GM19043 (cell line): ENCODE data around the gene BARD1.
A peak's percentile ranks its signal among the peaks of the same experiment; 100 is the strongest.
"Not testable (repeated sequence)": the region's sequence is repeated elsewhere in the genome, so short reads cannot be mapped to it uniquely, and the experiment has no call there.

Experiments
- ATAC-seq: cut with Tn5 transposase; IDR thresholded peaks from one replicate; pipeline ENCODE4 v1.9.1; 2021; ENCODE audit warnings: low read depth; ENCODE audit not compliant: unreplicated experiment

The BARD1 gene

DNA sequence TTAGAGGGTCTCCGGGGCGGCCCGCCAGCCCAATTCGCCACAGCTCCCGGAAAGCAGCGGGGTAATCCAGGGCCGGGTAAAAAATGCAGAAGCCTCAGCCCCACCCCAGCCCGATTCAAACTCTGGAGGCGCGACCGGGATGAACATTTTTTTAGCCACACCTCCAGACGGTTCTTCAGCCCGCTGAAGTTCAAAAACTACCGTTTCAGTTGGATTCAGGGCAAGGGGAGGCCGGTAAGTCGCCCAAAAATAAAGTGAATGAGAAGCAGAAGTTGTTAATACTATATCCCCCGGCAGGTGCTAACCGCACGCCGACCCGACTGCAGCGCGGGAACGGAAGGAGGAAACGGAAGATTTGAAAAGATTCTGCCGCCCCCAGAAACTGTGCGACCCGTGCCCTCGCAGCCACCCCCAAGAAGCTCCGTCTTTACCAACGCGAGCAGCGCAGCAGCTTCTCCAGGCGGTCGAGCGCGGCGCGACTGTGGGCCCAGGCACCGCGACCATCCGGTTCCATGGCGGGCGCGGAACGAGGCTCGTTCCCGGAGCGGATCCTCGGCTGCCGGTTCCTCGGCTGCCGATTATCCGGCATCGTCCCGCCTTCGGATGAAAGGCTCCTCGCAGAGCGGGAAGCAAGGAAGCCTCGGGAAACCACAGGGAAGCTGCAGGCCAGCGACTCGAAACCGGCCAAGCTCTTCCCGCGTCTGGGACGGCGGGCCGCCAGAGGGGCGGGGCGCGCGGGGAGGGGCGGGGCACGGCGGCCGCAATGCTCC, at the start of gene BARD1:
Gene BARD1 (minus strand): TSS at position 703 of the 770 bp plus-strand sequence. CDS start 114 bp downstream, at position 589.
- peak; percentile 18 for ATAC-seq

DNA sequence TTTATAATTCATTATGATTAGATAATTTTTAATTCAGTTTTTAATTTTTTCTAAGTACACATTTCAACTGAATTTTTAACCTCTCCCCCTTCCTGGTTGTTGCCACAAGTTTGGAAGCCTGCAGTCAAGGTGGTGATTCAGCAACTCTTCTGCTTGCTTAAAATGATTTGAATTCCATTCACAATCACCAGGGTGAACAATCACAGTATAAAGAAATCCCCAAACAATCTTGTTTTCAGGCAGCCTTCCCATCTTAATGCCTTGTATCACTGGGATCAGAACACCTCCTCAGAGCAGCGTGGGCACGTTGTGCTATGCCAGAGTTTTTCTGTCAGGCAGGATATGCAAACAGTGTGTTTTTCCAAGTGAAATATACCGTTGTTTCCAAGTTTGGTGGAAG, 46.7 kb upstream of the BARD1 start:
- ATAC-seq, result no peak

DNA sequence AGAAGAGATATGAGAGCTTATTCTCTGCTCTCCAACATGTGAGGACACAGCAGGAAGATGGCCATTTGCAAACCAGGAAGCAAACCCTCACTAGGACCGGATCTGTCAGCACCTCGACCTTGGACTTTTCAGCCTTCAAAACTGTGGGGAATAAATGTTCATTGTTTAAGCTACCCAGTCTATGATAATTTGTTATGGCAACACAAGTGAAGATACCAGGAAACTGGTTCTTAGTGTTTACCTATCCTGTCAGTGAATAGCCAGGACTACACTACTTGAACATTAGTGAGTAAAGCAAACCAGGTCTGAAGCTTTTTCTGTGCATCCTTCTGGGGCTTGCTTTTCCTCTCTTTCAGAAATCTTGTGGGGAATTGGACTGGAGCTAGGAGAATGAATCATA, 44.4 kb upstream of the BARD1 start:
- no peak for ATAC-seq

DNA sequence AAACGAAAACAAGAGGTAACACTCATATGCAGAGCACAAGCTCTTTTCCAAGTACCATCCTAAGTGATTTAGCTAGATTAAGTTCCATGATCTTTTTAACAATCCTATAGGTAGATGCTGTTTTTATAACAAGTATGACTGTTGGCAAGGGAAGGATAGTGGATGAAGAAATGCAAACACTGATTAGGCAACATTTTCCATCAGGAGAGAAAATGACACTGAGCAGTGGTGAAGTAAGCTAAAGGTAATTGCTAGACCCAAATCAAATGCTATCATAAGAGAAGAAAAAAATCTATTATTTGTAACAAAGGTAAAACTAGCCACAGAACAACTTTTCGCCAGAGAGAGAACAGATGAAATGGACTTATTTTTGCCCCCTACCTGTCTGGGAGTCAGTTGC, 34.3 kb upstream of the BARD1 start:
- no peak for ATAC-seq

DNA sequence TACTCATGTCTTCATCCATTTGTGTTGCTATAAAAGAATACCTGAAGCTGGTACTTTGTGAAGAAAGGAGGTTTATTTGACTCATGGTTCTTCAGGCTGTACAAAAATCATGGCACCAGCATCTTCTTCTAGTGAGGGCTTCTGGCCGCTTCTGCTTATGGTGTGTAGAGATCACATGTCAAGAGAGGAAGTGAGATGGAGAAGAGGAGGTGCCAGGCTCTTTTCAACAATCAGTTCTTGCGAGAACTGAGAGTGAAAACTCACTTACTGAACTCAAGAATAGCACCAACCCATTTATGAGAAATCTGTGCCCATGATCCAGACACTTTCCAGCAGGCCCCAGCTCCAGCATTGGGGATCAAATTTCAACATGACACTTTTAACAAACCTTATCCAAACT, 30.0 kb upstream of the BARD1 start:
- ATAC-seq, result peak; percentile 74

DNA sequence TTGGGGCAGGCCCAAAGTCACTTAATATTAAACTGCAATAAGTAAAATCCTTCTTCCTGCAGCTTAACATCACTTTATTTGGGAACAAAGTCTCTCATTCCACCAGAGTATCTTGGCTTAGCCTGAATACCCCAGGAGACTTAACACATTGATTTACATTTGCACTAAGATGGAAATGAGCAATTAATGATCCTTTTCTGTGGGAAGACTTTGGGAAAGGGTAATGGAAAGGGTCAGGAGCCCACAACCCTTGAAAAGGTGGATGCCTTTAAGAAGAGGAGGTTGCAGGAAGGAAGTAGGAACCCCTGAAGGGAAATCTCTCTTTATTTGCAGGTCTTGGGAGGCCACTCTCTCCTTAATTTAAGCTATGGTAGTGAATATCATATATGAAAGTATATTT, 28.0 kb upstream of the BARD1 start:
- no peak for ATAC-seq

DNA sequence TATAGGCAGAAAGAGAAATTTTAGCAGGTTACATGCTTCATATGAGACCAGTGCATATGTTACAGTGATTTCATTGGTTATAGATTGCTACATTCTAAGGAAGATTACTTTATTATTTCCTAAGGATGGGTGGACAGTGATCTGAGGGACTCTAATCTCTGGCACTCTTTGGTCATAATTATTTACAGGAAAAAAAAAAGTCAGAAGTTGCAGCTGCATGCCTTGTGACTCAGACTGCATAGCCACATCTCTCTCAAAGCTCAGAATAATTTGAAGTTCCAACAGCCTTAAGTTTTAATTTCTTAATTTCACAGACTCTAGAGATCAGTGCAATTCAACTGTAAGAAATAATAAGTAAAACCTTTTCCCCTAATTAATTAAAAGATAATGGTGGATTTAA, 27.1 kb upstream of the BARD1 start:
- no peak for ATAC-seq

DNA sequence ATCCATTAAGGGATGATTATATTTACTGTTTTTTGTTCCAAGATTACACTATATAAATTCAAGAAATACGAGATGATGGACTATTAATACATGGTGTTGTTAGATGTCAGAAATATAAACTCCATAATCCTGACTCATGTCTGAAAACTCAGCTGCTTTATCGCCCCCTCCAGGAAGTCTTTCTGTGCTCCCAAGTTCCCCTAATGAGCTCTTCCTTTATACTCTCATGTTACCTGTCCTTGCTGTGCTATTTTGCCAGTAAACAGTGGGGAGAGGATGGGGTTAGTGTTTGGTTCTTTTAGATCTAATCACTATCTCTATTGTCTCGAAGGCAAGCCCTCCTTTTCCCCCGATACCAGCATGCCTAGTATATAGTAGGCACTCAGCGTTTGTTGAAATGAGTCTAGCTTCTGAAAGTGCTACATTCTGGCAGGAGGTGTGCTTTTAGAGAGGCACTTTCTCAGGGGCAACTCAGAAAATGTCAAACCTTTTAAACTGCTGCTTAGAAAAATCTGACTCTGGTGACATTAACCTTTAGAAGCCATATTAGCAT, 21.4 kb upstream of the BARD1 start:
- ATAC-seq, result no peak

DNA sequence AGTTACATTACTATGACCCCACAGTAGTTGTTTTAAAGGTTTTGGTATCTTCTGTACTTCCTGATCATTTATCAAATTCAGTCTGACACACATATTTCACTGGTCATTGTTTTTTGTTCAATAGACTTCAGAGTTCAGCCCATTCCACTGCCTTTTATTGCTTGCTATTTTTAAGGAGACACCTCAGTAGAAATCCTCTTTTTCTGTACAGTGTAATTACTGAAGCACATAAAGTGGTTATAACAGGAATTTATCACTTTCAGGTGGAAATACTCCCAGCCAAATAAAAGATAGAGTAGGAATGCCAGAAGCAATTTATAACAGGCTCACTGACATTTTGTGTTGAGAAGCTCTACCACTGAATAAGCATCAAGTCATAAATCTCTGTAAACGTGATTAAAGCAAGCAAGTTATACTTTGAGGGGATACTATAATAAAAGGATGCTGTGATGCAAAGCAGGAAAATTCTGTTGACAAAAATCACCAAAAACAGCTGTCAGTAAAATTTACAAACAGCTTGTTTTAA, 6.6 kb upstream of the BARD1 start:
- ATAC-seq, result no peak

DNA sequence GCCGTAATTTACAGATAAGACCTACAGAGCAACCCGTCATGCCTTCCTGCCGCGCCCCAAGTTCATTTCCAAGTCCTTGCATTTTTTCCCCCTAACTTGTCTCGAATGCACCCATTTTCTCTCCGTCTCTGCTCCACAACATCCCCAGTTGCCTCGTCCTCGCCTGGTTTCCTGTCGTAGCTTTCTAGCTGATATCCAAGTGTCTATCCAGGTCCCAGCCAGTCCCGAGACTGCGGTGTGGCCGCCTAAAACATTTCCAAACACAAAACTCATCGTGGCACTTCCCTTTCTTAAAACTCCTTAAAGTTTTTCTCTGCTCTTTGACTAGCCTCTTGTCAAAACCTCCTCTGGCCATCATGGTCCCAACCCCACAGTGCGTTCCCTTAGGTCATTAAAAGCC, 1.2 kb upstream of the BARD1 start:
- no peak for ATAC-seq

DNA sequence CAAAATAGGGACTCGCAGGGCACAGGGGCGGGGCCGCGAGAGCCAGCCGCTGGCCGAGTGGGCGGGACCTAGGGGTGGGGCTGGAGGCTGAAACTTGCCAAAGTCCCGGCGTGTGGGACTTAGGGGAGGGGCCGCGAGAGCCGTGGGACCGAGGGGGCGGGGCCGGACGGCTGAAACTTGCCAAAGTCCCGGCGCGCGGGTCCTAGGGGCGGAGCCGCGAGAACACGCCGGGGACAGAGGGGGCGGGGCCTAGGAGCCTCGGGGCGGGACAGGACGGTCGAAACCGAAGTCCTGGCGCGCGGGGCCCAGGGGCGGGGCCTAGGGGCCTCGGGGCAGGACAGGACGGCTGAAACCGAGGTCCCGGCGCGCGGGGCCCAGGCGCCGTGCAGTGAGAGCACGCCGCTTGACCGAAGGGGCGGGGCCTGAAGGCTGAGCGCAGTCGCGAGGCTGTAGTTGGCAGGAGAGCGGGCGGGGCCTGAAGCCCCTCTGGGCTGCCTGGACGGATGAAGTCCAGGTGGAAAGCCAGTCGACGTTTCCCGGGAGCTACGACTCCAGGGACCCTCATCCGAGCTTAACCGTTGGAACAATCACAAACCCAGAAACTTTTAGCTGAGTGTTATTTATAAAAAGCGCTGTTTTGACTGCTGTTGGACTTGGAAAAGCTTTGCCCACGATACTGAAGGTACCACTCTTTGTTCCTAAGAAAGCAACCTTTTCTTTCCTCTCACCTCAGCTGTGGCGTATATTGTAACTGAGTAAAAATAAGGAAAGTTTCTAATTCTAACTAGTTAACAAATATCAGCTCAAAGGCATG, 475 bp upstream of the BARD1 start:
- peak; percentile 80 for ATAC-seq

DNA sequence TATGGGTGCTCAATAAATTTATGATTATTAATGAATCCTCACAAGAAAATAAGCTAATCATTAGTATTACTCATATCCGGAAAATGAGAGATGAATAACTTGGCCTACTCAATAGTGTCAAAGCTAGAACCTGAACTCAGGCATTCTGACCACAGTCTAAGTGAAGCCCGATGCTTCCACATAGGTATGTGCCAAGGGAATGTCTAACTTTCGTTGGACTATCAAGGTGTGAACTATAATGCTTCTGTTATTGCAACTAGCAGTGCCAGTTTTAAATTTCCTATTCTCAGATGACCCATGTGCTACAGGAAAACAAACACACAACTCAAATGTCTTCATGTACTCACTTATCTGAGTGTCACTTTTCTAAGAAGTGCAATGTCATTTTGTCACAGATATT, 1.8 kb downstream of the BARD1 start:
- ATAC-seq, result no peak

DNA sequence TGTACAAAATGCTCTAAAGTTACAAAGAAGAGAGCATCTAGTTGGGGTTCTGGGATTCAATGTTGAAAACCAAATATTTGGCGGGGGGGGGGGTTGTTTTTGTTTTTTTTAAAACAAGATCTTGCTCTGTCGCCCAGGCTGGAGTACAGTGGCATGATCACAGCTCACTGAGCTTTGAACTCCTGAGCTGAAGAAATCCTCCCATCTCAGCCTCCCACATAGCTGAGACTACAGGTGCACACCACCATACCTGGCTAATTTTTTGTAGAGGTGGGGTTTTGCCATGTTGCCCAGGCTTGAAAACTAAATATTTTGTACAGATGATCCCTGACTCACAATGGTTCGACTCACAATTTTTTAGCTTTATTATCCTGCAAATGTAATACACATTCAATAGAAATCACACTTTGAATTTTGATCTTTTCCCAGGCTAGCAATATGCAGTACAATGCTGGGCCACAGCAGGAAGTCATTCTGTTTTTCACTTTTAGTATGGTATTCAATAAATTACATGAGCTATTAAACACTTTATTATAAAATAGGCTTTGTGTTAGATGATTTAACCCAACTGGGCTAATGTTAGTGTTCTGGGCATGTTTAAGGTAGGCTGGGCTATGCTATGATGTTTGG, 7.6 kb downstream of the BARD1 start:
- no peak for ATAC-seq

DNA sequence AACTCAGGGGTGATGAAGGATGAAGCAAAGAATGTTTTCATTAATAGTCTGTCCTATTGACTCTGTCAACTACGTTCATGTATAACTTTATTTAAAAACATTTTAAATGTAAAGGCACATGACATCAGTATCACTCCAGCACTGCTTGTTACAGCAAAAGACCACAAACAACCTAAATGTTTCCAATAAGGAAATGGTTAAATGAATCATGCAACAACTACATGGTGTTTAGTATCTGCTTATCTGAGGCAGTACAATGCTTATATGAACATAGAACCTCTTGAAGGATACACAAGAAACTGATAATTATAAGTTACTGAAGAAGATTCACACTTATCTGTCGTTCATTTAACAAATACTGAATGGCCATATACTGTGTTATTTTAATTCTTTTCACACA, 8.4 kb downstream of the BARD1 start:
- no peak for ATAC-seq

DNA sequence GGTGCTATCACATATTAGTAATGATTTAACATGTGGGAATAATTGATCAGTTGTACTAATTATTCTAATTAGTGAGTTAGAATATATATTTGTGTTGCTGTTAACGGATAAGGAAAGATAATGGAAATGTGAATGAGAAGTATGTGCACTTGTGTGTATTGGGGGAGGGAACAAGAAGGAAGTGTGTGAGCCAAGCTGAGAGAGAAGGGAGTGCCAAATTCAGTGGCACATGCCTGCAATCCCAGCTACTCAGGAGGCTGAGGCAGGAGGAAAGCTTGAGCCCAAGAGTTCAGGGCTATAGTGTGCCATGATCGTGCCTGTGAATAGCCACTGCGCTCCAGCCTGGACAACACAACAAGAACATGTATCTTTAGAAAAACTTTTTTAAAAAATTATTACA, 9.3 kb downstream of the BARD1 start:
- no peak for ATAC-seq

DNA sequence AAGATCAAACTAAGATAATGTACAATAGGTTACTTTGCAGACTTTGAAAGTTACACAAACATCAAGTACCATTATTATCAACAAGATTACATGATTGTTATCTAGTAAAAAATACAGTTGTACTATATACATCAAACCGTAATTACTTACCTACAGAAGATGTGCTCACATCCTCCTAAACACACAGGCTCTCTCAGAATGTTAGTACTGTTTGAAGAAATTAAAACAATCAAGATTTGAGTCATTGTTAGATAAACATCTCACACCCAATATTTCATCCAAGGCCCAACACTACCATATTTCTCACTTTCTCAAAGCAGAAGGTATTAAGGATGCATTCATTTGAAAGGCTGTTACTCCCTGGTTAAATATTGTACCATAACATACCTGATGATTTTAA, 12.6 kb downstream of the BARD1 start:
- ATAC-seq, result no peak

DNA sequence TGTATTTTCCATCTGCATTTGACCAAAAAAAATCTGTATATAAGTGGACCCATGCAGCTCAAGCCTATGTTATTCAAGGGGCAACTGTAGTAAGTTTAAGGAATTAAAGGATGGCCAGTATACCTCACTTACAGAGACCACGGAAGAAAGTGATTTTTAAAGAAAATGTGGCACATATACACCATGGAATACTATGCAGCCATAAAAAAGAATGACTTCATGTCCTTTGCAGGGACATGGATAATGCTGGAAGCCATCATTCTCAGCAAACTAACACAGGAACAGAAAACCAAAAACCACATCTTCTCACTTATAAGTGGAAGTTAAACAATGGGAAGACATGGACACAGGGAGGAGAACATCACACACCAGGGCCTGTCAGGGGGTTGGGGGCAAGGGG, 26.3 kb downstream of the BARD1 start:
- not testable (repeated sequence) for ATAC-seq

DNA sequence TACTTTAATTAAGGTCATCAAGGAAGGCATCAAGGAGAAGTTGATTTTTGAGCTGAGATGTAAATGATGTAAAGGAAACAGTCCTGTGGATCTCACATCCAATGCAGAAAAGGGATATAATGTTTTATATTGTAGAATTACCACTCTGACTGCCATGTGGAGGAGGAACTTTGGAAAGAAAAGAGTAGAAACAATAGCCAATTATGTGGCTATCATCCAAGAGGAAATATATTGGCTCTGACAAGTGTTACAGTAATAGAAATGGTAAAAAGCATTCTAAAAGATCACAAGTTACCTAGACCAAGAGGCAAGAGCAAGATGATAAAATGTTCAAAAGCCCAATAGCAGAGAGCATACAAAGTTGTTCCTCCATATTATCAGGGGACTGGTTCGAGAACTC, 26.8 kb downstream of the BARD1 start:
- ATAC-seq, result no peak

DNA sequence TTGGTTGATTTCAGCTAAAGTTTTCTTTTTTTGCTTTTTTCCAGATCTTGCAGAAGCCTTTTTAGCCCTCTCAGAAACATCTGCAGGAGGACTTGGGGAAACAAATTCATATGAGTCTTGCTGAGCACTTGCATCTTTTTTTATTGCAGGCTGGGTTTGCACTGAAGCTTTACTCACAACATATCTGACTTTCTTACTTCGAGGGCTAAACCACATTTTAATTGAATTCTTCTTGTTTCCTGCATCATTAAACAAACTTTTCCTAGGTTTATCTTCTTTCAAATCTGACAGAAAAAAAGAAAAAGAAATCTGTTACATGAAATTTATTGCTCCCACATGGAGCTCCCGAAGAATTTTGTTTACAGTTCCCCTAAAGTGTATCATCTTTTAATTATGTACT, 28.3 kb downstream of the BARD1 start:
- ATAC-seq, result no peak

DNA sequence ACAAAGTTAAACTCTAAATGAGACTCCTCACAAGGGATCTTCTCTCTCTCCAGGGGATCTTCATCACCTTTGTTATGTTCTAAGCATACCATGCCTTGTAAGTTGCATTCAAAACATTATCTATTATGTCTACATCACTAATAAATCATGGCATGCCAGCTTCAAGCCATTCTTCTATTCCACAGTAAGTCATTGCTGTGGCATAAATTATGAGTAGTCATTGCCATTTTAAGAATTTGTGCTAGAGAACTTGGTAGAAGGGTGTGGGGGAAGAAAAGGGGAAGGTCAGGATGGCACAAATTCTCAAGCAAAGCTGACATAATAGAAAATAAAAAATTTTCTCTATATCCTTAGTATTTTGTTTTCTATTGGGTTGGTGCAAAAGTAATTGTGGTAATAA, 33.5 kb downstream of the BARD1 start:
- ATAC-seq, result no peak

DNA sequence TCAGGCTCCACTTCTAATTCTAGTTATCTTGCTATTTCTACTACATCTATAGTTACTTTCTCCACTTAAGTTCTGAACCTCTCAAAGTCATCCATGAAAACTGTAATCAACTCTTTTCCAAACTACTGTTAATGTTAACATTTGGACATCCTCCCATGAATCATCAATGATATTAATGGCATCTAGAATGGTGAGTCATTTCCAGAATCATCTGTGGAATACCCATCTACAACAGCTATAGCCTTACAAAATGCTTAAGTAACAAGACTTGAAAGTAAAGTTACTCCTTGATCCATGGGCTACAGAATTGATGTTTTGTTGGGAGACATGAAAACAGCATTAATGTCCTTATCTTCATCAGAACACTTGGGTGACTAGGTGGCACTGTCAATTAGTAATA, 35.4 kb downstream of the BARD1 start:
- ATAC-seq, result no peak
